A673 (cell line): ENCODE results near the gene NBEA. TPM values are rescaled to one million over a fixed set of nuclear protein-coding genes. Genes with fewer than 3 reads are reported as not detected.

Source experiments
- BruUV-seq: library from RNA; stranded (reverse); fragments of 400-500 nt; replicated peaks from 2 replicates; lab custom pipeline; 2021; lab: Mats Ljungman, UMichigan
- CTCF ChIA-PET: fragments of 300-600 bp; sonication (Branson Sonifier 250); formaldehyde crosslinking; loops from one replicate; lab custom pipeline; 2022; ENCODE audit warnings: antibody characterized with exemption; lab: Charles Lee
- POLR2A ChIA-PET: fragments of 300-600 bp; sonication (Branson Sonifier 250); formaldehyde crosslinking; loops from one replicate; lab custom pipeline; 2022; ENCODE audit warnings: antibody characterized with exemption; ENCODE audit not compliant: low non-redundant PET; lab: Charles Lee
- DNase-seq: peaks from one replicate; pipeline ENCODE4 v3.0.0-alpha.2; 2015; ENCODE audit warnings: low spot score
- H3K27ac ChIP-seq: fragments of 200-600 bp; sonication (generic); 2 replicates; pipeline ENCODE4 v1.5.1; 2016; ENCODE audit warnings: mixed run types, low read depth, mild to moderate bottlenecking, mixed read lengths, antibody characterized with exemption, low read length; ENCODE audit not compliant: poor library complexity, severe bottlenecking
- H3K27me3 ChIP-seq: fragments of 200-600 bp; sonication (generic); replicated peaks from 2 replicates; pipeline ENCODE4 v1.6.1; 2017; ENCODE audit warnings: mixed run types, low read depth, mild to moderate bottlenecking, mixed read lengths, antibody characterized with exemption, low read length; ENCODE audit not compliant: insufficient read depth, poor library complexity
- H3K36me3 ChIP-seq: fragments of 200-600 bp; sonication (generic); 2 replicates; pipeline ENCODE4 v1.6.1; 2016; ENCODE audit warnings: mixed run types, mild to moderate bottlenecking, mixed read lengths, antibody characterized with exemption, low read length; ENCODE audit not compliant: insufficient read depth, poor library complexity, severe bottlenecking
- H3K4me1 ChIP-seq: fragments of 200-600 bp; sonication (generic); 2 replicates; pipeline ENCODE4 v1.6.1; 2017; ENCODE audit warnings: mixed run types, mild to moderate bottlenecking, mixed read lengths, antibody characterized with exemption, low read length; ENCODE audit not compliant: insufficient read depth, poor library complexity, severe bottlenecking
- H3K4me3 ChIP-seq: fragments of 200-600 bp; sonication (generic); 2 replicates; pipeline ENCODE4 v1.5.1; 2016; ENCODE audit warnings: low read depth, mixed run types, mild to moderate bottlenecking, mixed read lengths, low read length; ENCODE audit not compliant: poor library complexity, severe bottlenecking
- H3K9me3 ChIP-seq: fragments of 200-600 bp; sonication (generic); 2 replicates; pipeline ENCODE4 v1.6.1; 2016; ENCODE audit warnings: mixed run types, low read depth, mild to moderate bottlenecking, mixed read lengths, antibody characterized with exemption, low read length; ENCODE audit not compliant: poor library complexity, severe bottlenecking
- EZH2 ChIP-seq: fragments of 200-600 bp; sonication (generic); IDR thresholded peaks from 2 replicates; pipeline ENCODE4 v1.6.1; 2017; ENCODE audit warnings: borderline replicate concordance, low read depth, mild to moderate bottlenecking, mixed read lengths, antibody characterized with exemption, low read length; ENCODE audit not compliant: poor library complexity, severe bottlenecking
- intact Hi-C: fragments of 100-400 bp; cut with micrococcal nuclease; formaldehyde crosslinking; loops from one replicate; pipeline ENCODE4 v1.10.0; 2022; ENCODE audit not compliant: unreplicated experiment
- total RNA-seq: library from RNA; stranded (reverse); gene quantifications from 2 replicates; pipeline ENCODE4 v1.2.3, GENCODE V29; 2021
- TF ChIP-seq, protein P1 (sequence below): fragments of 300-800, 200-600 bp; sonication (generic); conservative IDR thresholded peaks from 2 replicates; pipeline ENCODE4 v1.5.1; 2017; ENCODE audit warnings: low read depth, mild to moderate bottlenecking, antibody characterized with exemption, low read length, moderate library complexity, mixed read lengths

Gene NBEA
- total RNA-seq, 1 experiment from 2014 or later = 4.2 TPM

DNA sequence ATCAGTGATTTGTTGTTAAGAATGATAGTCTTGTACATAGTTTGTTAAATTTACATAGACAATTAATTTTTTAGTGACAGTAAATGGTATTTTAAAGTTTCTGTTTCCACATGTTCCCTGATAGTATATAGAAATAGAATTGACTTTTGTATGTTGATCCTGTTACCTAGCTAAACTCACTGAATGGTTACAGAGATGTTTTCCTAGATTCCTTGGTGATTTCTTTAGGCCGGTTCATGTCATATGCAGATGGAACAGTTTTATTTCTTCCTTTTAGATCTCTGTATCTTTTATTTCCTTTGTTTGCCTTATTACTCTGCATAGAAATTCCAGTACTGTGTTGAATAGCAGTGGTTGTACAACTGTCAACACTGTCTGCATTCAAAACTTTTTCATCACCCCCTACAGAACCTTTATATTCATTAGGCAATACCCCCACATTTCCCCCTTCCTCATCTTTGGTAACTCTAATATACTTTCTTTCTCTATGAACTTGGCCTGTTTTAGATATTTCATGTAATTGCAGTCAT is 86.3 kb downstream of the NBEA start:
- Histone ChIP-seq H3K27me3 (no peaks in the 10 kb centered on the region), H3K9me3 (peaks cover 13% of the 10 kb centered on the region), H3K27ac (no peak overlapping the region), H3K36me3 (no peaks in the 10 kb centered on the region), H3K4me3 (no peak overlapping the region), H3K4me1 (no peaks in the 10 kb centered on the region)
- ChIA-PET CTCF (no interaction called here), POLR2A (no interaction called here)
- DNase-seq = no peak
- BruUV-seq = no TSS peak
- intact Hi-C loops = no loop called here
- TF ChIP-seq EZH2 = no peak
- TF ChIP-seq, protein P1, sequence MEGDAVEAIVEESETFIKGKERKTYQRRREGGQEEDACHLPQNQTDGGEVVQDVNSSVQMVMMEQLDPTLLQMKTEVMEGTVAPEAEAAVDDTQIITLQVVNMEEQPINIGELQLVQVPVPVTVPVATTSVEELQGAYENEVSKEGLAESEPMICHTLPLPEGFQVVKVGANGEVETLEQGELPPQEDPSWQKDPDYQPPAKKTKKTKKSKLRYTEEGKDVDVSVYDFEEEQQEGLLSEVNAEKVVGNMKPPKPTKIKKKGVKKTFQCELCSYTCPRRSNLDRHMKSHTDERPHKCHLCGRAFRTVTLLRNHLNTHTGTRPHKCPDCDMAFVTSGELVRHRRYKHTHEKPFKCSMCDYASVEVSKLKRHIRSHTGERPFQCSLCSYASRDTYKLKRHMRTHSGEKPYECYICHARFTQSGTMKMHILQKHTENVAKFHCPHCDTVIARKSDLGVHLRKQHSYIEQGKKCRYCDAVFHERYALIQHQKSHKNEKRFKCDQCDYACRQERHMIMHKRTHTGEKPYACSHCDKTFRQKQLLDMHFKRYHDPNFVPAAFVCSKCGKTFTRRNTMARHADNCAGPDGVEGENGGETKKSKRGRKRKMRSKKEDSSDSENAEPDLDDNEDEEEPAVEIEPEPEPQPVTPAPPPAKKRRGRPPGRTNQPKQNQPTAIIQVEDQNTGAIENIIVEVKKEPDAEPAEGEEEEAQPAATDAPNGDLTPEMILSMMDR = no peak

DNA sequence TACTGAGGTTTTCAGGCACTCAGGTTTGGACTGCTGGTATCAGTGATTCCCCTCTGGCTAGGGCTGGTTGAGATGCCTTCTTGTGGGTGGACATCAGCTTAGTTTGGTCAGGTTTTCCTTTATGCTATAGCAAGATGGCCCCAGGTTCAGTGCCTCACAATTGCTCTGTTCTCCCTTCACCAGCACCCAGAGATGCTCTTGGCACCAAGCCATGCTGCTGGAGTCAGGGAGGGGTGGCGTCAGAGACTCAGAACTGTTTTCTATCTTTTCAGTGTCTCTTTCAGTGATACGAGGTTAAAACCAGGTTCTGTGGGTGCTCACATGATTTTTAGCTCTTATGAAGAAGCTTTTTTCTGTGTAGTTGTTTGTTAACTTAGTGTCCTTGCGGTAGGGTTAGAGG is 96.9 kb downstream of the NBEA start:
- ChIA-PET POLR2A (no interaction called here), CTCF (no interaction called here)
- no peak for TF ChIP-seq EZH2
- TF ChIP-seq, protein P1 = no peak
- H3K9me3 ChIP-seq = peaks cover 4% of the 10 kb centered on the region
- BruUV-seq = no TSS peak
- H3K4me1 ChIP-seq = no peaks in the 10 kb centered on the region
- intact Hi-C loops = no loop called here
- H3K27me3 ChIP-seq = no peaks in the 10 kb centered on the region
- H3K27ac ChIP-seq = no peak overlapping the region
- DNase-seq = no peak
- H3K36me3 ChIP-seq = no peaks in the 10 kb centered on the region
- H3K4me3 ChIP-seq = no peak overlapping the region

DNA sequence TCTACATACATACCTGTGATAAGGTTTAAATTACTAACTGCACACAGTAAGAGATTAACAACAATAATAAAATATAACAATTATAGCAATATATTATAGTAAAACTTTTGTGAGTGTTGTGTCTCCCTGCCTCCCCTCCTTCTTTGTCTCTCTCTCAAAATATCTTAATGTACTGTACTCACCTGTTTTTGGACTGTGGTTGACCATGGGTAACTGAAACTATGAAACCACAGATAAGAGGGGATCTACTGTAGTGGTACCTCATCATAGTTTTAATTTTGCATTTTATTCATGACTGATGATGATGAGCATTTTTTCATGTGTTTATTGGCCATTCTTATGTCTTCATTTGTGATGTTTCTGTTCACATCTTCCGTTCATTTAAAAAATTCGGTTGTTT is 104.5 kb downstream of the NBEA start:
- H3K27me3 ChIP-seq = no peaks in the 10 kb centered on the region
- no peaks in the 10 kb centered on the region for H3K36me3 ChIP-seq
- no peaks in the 10 kb centered on the region for H3K4me1 ChIP-seq
- no peak for DNase-seq
- TF ChIP-seq EZH2 = no peak
- TF ChIP-seq, protein P1 = no peak
- no peak overlapping the region for H3K27ac ChIP-seq
- H3K4me3 ChIP-seq = no peak overlapping the region
- CTCF ChIA-PET = no interaction called here
- H3K9me3 ChIP-seq = no peaks in the 10 kb centered on the region
- intact Hi-C loops = no loop called here
- POLR2A ChIA-PET = no interaction called here
- no TSS peak for BruUV-seq
